SK-N-SH (cell line): Measurements from ENCODE around the gene SEC14L2. TPM values are rescaled to one million over a fixed set of nuclear protein-coding genes. Genes with fewer than 3 reads are reported as not detected.

Experiments
- CTCF ChIA-PET: fragments of 300-600, 350-600 bp; formaldehyde crosslinking; extraction: SDS; loops from one replicate; lab custom pipeline; 2021; lab: Yijun Ruan, JAX
- POLR2A ChIA-PET: fragments of 350-600 bp; sonication (Branson Sonifier 250); formaldehyde crosslinking; extraction: SDS; loops from one replicate; lab custom pipeline; 2020; ENCODE audit warnings: antibody characterized with exemption, inconsistent platforms; lab: Yijun Ruan, JAX
- DNase-seq: peaks from one replicate; pipeline ENCODE4 v3.0.0; 2012
- H2AFZ ChIP-seq: fragments of 200-600 bp; sonication (generic); 2 replicates; pipeline ENCODE4 v1.8.1; 2016; ENCODE audit warnings: antibody characterized with exemption, mild to moderate bottlenecking, low read depth
- H3F3A ChIP-seq: fragments of 200-600 bp; sonication (generic); replicated peaks from 2 replicates; pipeline ENCODE3; 2016; ENCODE audit warnings: antibody characterized with exemption, mild to moderate bottlenecking; ENCODE audit not compliant: insufficient read depth
- H3K27ac ChIP-seq, 2 experiments: fragments of 200-500 bp in 1 of 2; fragments of 200-600 bp in 1 of 2; sonication (Bioruptor generic) in 1 of 2; sonication (generic), shearing (Covaris generic) in 1 of 2; 2 replicates each; pipeline versions ENCODE4 v1.5.1 to v1.6.1; 2014 to 2016; ENCODE audit warnings: low read depth in 2 of 2, inconsistent platforms in 1 of 2, low read length in 1 of 2, mild to moderate bottlenecking in 1 of 2, mixed read lengths in 1 of 2
- H3K27me3 ChIP-seq: fragments of 200-600 bp; sonication (generic), shearing (Covaris generic); 2 replicates; pipeline ENCODE4 v1.6.1; 2016; ENCODE audit warnings: mixed run types; ENCODE audit not compliant: insufficient read depth
- H3K36me3 ChIP-seq, 2 experiments: fragments of 200-500 bp in 1 of 2; fragments of 200-600 bp in 1 of 2; sonication (Bioruptor generic) in 1 of 2; sonication (generic) in 1 of 2; replicated peaks in 1 of 2; 2 replicates each; pipeline versions ENCODE3 to v1.5.1; 2014 to 2016; ENCODE audit warnings: low read length in 1 of 2, mild to moderate bottlenecking in 1 of 2; ENCODE audit not compliant: insufficient read depth in 2 of 2, control insufficient read depth in 1 of 2
- H3K4me1 ChIP-seq, 2 experiments: fragments of 200-500 bp in 1 of 2; fragments of 200-600 bp in 1 of 2; sonication (Bioruptor generic) in 1 of 2; sonication (generic), shearing (Covaris generic) in 1 of 2; 2 replicates each; pipeline versions ENCODE4 v1.5.1 to v1.6.1; 2014 to 2016; ENCODE audit warnings: low read depth in 1 of 2, low read length in 1 of 2, mixed run types in 1 of 2; ENCODE audit not compliant: insufficient read depth in 2 of 2, control insufficient read depth in 1 of 2
- H3K4me2 ChIP-seq: fragments of 200-600 bp; sonication (generic), shearing (Covaris generic); 2 replicates; pipeline ENCODE4 v1.6.1; 2017; ENCODE audit warnings: mixed run types
- H3K4me3 ChIP-seq, 2 experiments: fragments of 200-500 bp in 1 of 2; fragments of 200-600 bp in 1 of 2; sonication (Bioruptor generic) in 1 of 2; sonication (generic), shearing (Covaris generic) in 1 of 2; 2 replicates each; pipeline versions ENCODE4 v1.5.1 to v1.8.1; 2014 to 2016; ENCODE audit warnings: low read depth in 2 of 2, inconsistent platforms in 1 of 2, low read length in 1 of 2, mild to moderate bottlenecking in 1 of 2, mixed read lengths in 1 of 2, moderate library complexity in 1 of 2
- H3K79me2 ChIP-seq: fragments of 200-600 bp; sonication (generic); 2 replicates; pipeline ENCODE4 v1.8.1; 2017; ENCODE audit warnings: mild to moderate bottlenecking; ENCODE audit not compliant: insufficient read depth
- H3K9ac ChIP-seq: fragments of 200-600 bp; sonication (generic); 2 replicates; pipeline ENCODE4 v1.6.1; 2017; ENCODE audit warnings: mixed run types
- H3K9me2 ChIP-seq: fragments of 200-600 bp; sonication (generic); 2 replicates; pipeline ENCODE4 v1.6.1; 2017; ENCODE audit warnings: mixed run types
- H3K9me3 ChIP-seq: fragments of 200-600 bp; sonication (generic); 2 replicates; pipeline ENCODE4 v1.6.1; 2017; ENCODE audit warnings: mixed run types, mild to moderate bottlenecking, moderate library complexity
- H4K20me1 ChIP-seq: fragments of 200-600 bp; sonication (generic); 2 replicates; pipeline ENCODE4 v1.6.1; 2017; ENCODE audit warnings: mild to moderate bottlenecking, mixed run types; ENCODE audit not compliant: insufficient read depth
- FOSL2 ChIP-seq: IDR thresholded peaks from 2 replicates; pipeline ENCODE4 v1.4.0; 2012; ENCODE audit warnings: low read depth, mild to moderate bottlenecking, moderate library complexity, borderline replicate concordance
- FOXJ3 ChIP-seq: sonication (generic); formaldehyde crosslinking; IDR thresholded peaks from 2 replicates; pipeline ENCODE4 v1.5.1; 2020; ENCODE audit warnings: mild to moderate bottlenecking, missing genetic modification reagents
- NFIC ChIP-seq: IDR thresholded peaks from 2 replicates; pipeline ENCODE4 v1.4.0; 2012; ENCODE audit warnings: borderline replicate concordance
- POLR2AphosphoS5 ChIP-seq: IDR thresholded peaks from 2 replicates; pipeline ENCODE4 v1.6.1; 2012; ENCODE audit warnings: low read depth, low read length
- RAD21 ChIP-seq: IDR thresholded peaks from 2 replicates; pipeline ENCODE4 v1.6.1; 2012; ENCODE audit warnings: mild to moderate bottlenecking, low read length
- RXRA ChIP-seq: IDR thresholded peaks from 2 replicates; pipeline ENCODE4 v1.4.0; 2012; ENCODE audit warnings: low read depth, mild to moderate bottlenecking, borderline replicate concordance
- SMC3 ChIP-seq: IDR thresholded peaks from 2 replicates; pipeline ENCODE4 v1.6.1; 2012; ENCODE audit warnings: low read depth, low read length, improper control_type of control experiment
- TCF12 ChIP-seq: IDR thresholded peaks from 2 replicates; pipeline ENCODE4 v1.4.0; 2012
- TEAD4 ChIP-seq: IDR thresholded peaks from 2 replicates; pipeline ENCODE4 v1.4.0; 2012; ENCODE audit warnings: mild to moderate bottlenecking, borderline replicate concordance; ENCODE audit not compliant: insufficient read depth
- YY1 ChIP-seq: IDR thresholded peaks from 2 replicates; pipeline ENCODE4 v1.4.0; 2012; ENCODE audit warnings: low read depth, mild to moderate bottlenecking
- WGBS: methylation state at CpG from one replicate; pipeline ENCODE4 v1.1.6; 2017; ENCODE audit warnings: low lambda C conversion rate; 5-methylcytosine and 5-hydroxymethylcytosine counted together
- polyA plus RNA-seq, 3 experiments: library from polyadenylated mRNA; depleted of rRNA; stranded (reverse); fragments of >200 nt; gene quantifications; 2 replicates each; pipeline ENCODE4 v1.2.3, GENCODE V29; 2012
- TF ChIP-seq, protein P1 (sequence below): fragments of 200-600 bp; sonication (generic); IDR thresholded peaks from 2 replicates; pipeline ENCODE4 v1.6.1; 2017; ENCODE audit warnings: antibody characterized with exemption, mild to moderate bottlenecking, moderate library complexity
- TF ChIP-seq, protein P2 (sequence below): IDR thresholded peaks from 2 replicates; pipeline ENCODE4 v1.6.1; 2012; ENCODE audit warnings: mild to moderate bottlenecking, low read depth, low read length, moderate library complexity
- TF ChIP-seq, protein P3 (sequence below): fragments of 150-350 bp; IDR thresholded peaks from 2 replicates; pipeline ENCODE4 v1.6.1; 2017; ENCODE audit warnings: antibody characterized with exemption, low read length, low read depth, borderline replicate concordance
- TF ChIP-seq, protein P4 (sequence below): fragments of 150-350 bp; IDR thresholded peaks from 2 replicates; pipeline ENCODE4 v1.6.1; 2016; ENCODE audit warnings: mild to moderate bottlenecking, low read depth, low read length

SEC14L2 gene
- polyA plus RNA-seq, 1 of the 3 experiments (the other 2 are of a cell fraction): 14.0 TPM

DNA sequence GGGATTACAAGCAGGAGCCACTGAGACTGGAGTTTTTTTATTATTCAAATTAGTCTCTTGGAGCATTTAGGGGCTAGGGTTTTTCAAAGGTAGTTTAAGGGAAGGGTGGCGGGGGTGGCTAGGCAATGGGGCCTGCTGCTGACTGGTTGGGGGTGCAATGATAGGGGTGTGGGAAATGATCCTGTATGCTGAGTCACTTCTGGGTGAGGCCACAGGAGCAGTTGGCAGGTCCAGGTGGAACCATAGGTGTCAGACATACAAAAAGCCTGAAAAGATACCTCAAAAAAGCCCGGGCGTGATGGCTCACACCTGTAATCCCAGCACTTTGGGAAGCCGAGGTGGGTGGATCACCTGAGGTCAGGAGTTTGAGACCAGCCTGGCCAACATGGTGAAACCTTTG, 42.4 kb downstream of the SEC14L2 start:
- Histone ChIP-seq H3K4me1 (no peaks in the 10 kb centered on the region; a peak in 2 of 4 replicates), H3K9ac (no peak overlapping the region), H3K27me3 (no peaks in the 10 kb centered on the region), H3K4me3 (no peak overlapping the region), H3K9me3 (no peaks in the 10 kb centered on the region), H3K9me2 (no peaks in the 10 kb centered on the region), H3K79me2 (no peaks in the 10 kb centered on the region), H3K4me2 (no peak overlapping the region), H4K20me1 (no peaks in the 10 kb centered on the region), H3K36me3 (no peaks in the 10 kb centered on the region), H2AFZ (no peak overlapping the region), H3F3A (no peaks in the 10 kb centered on the region)
- WGBS: 94% methylated on average over 4 of the region's 4 CpGs
- no peak for DNase-seq
- CTCF ChIA-PET: interaction anchor here (0.9 to 1.9 kb wide), 3 partner anchors 47 to 151 kb away, joined by 3 to 5 read pairs (median 3); no protein-coding TSS in a partner anchor
- POLR2A ChIA-PET: no interaction called here
- TF ChIP-seq TEAD4 (no peak), SMC3 (no peak), YY1 (no peak), TCF12 (no peak), FOXJ3 (CRISPR knock-in tag) (no peak), FOSL2 (no peak), POLR2AphosphoS5 (no peak), RXRA (no peak), RAD21 (no peak), NFIC (no peak)
- TF ChIP-seq, protein P1, sequence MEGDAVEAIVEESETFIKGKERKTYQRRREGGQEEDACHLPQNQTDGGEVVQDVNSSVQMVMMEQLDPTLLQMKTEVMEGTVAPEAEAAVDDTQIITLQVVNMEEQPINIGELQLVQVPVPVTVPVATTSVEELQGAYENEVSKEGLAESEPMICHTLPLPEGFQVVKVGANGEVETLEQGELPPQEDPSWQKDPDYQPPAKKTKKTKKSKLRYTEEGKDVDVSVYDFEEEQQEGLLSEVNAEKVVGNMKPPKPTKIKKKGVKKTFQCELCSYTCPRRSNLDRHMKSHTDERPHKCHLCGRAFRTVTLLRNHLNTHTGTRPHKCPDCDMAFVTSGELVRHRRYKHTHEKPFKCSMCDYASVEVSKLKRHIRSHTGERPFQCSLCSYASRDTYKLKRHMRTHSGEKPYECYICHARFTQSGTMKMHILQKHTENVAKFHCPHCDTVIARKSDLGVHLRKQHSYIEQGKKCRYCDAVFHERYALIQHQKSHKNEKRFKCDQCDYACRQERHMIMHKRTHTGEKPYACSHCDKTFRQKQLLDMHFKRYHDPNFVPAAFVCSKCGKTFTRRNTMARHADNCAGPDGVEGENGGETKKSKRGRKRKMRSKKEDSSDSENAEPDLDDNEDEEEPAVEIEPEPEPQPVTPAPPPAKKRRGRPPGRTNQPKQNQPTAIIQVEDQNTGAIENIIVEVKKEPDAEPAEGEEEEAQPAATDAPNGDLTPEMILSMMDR: no peak
- TF ChIP-seq, protein P2, sequence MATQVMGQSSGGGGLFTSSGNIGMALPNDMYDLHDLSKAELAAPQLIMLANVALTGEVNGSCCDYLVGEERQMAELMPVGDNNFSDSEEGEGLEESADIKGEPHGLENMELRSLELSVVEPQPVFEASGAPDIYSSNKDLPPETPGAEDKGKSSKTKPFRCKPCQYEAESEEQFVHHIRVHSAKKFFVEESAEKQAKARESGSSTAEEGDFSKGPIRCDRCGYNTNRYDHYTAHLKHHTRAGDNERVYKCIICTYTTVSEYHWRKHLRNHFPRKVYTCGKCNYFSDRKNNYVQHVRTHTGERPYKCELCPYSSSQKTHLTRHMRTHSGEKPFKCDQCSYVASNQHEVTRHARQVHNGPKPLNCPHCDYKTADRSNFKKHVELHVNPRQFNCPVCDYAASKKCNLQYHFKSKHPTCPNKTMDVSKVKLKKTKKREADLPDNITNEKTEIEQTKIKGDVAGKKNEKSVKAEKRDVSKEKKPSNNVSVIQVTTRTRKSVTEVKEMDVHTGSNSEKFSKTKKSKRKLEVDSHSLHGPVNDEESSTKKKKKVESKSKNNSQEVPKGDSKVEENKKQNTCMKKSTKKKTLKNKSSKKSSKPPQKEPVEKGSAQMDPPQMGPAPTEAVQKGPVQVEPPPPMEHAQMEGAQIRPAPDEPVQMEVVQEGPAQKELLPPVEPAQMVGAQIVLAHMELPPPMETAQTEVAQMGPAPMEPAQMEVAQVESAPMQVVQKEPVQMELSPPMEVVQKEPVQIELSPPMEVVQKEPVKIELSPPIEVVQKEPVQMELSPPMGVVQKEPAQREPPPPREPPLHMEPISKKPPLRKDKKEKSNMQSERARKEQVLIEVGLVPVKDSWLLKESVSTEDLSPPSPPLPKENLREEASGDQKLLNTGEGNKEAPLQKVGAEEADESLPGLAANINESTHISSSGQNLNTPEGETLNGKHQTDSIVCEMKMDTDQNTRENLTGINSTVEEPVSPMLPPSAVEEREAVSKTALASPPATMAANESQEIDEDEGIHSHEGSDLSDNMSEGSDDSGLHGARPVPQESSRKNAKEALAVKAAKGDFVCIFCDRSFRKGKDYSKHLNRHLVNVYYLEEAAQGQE: no peak
- TF ChIP-seq, protein P3, sequence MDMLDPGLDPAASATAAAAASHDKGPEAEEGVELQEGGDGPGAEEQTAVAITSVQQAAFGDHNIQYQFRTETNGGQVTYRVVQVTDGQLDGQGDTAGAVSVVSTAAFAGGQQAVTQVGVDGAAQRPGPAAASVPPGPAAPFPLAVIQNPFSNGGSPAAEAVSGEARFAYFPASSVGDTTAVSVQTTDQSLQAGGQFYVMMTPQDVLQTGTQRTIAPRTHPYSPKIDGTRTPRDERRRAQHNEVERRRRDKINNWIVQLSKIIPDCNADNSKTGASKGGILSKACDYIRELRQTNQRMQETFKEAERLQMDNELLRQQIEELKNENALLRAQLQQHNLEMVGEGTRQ: no peak
- TF ChIP-seq, protein P4, sequence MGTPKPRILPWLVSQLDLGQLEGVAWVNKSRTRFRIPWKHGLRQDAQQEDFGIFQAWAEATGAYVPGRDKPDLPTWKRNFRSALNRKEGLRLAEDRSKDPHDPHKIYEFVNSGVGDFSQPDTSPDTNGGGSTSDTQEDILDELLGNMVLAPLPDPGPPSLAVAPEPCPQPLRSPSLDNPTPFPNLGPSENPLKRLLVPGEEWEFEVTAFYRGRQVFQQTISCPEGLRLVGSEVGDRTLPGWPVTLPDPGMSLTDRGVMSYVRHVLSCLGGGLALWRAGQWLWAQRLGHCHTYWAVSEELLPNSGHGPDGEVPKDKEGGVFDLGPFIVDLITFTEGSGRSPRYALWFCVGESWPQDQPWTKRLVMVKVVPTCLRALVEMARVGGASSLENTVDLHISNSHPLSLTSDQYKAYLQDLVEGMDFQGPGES: no peak
- TF ChIP-seq, all 33 proteins: peak for 0
- no peak overlapping the region for H3K27ac ChIP-seq
